HUES48 (cell line): Measurements from ENCODE around the gene C11orf71.

Source experiments
- H3K27ac ChIP-seq: one replicate; pipeline ENCODE4 v1.7.0; 2013; ENCODE audit warnings: low read depth, low read length, inconsistent platforms
- H3K27me3 ChIP-seq: 2 replicates; pipeline ENCODE4 v1.6.1; 2013; ENCODE audit warnings: mild to moderate bottlenecking, low read length; ENCODE audit not compliant: control insufficient read depth, insufficient read depth
- H3K36me3 ChIP-seq: 2 replicates; pipeline ENCODE4 v1.6.1; 2013; ENCODE audit warnings: low read length; ENCODE audit not compliant: control insufficient read depth, insufficient read depth
- H3K4me1 ChIP-seq: 2 replicates; pipeline ENCODE4 v1.6.1; 2013; ENCODE audit warnings: mild to moderate bottlenecking, low read length; ENCODE audit not compliant: control insufficient read depth, insufficient read depth
- H3K4me3 ChIP-seq: 2 replicates; pipeline ENCODE4 v1.5.1; 2013; ENCODE audit warnings: mild to moderate bottlenecking, low read depth, low read length
- H3K9ac ChIP-seq: 2 replicates; pipeline ENCODE4 v1.6.1; 2013; ENCODE audit warnings: mild to moderate bottlenecking, low read depth, low read length, moderate library complexity
- H3K9me3 ChIP-seq: 2 replicates; pipeline ENCODE4 v1.6.1; 2013; ENCODE audit warnings: low read length; ENCODE audit not compliant: control insufficient read depth, insufficient read depth

C11orf71 gene

GRCh38 chr11:114354076-114354475 lies 46.2 kb downstream of the C11orf71 start:
- Histone ChIP-seq H3K9ac (no peak overlapping the region), H3K27ac (no peak overlapping the region), H3K36me3 (no peaks in the 10 kb centered on the region), H3K4me1 (no peaks in the 10 kb centered on the region), H3K4me3 (no peak overlapping the region), H3K9me3 (no peaks in the 10 kb centered on the region), H3K27me3 (no peaks in the 10 kb centered on the region)

GRCh38 chr11:114353443-114353842 lies 46.9 kb downstream of the C11orf71 start:
- Histone ChIP-seq H3K27ac (no peak overlapping the region), H3K9me3 (no peaks in the 10 kb centered on the region), H3K27me3 (no peaks in the 10 kb centered on the region), H3K36me3 (no peaks in the 10 kb centered on the region), H3K4me1 (no peaks in the 10 kb centered on the region), H3K4me3 (no peak overlapping the region), H3K9ac (no peak overlapping the region)

- Histone ChIP-seq H3K9ac (no peak overlapping the region), H3K4me3 (no peak overlapping the region), H3K27me3 (no peaks in the 10 kb centered on the region), H3K27ac (no peak overlapping the region), H3K9me3 (peaks cover 5% of the 10 kb centered on the region; the same call in 1 of the 2 replicates), H3K4me1 (no peaks in the 10 kb centered on the region), H3K36me3 (no peaks in the 10 kb centered on the region)
Measured at GRCh38 chr11:114350022-114350421, 50.3 kb downstream of the C11orf71 start.
